ENCODE results near the gene PRDM7. TPM values are rescaled to one million over a fixed set of nuclear protein-coding genes. Genes with fewer than 3 reads are reported as not detected.

PRDM7 gene
- total and polyA plus RNA-seq, 2 donors (not counting 1 experiment from before 2014, with no cell fraction given): not detected

DNA sequence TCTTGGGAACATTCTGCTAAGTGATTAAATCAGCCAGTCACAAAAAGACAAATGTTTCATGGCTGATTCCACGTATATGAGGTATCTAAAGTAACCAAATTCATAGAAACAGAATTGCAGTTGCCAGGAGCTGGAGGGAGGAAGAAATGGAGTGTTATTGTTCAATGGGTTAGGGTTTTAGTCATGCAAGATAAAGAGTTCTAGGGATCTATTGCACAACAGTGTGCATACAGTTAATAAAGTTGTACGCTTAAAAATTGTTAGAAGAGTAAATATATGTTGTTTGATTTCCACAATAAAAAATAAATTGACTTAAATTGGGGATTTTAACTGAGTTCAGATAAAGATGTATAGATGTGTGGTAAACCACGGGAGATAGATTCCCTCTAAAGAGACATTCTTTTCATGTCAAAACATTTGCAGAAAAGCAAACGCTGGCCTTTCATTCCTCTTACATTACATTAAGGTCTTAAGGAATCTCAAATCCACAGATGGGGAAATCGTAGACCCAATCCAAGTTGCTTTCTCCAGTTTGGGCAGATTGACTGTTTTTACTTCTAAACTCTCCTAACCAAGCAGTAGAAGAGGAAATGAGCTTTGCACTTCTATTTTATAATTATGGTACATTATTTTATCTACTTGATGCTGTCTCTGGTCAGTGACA is 4.6 kb downstream of the PRDM7 start:
- ATAC-seq (ENCODE audit: low read depth) (no peak), DNase-seq (no peak)
- CTCF ChIA-PET: no interaction called here
- intact Hi-C loops (cut with micrococcal nuclease): no loop called here
- POLR2A ChIA-PET: no interaction called here
- Mint-ChIP-seq H3K27me3 (peaks cover 38% of the 10 kb centered on the region), H3K4me3 (no peak overlapping the region), H3K27ac (no peak overlapping the region), H3K4me1 (peaks cover 13% of the 10 kb centered on the region), H3K9me3 (ENCODE audit: insufficient read depth) (no peaks in the 10 kb centered on the region)
- H3K9ac ChIP-seq (ENCODE audit: low read length): no peak overlapping the region
- 78% methylated on average over 2 of the region's 5 CpGs for WGBS (ENCODE audit: insufficient coverage)
- H3K4me3 ChIP-seq (ENCODE audit: control extremely low read depth in 1 of 5, extremely low read depth in 1 of 5, insufficient read depth in 1 of 5, low read depth in 2 of 5, low read length in 4 of 5): no peak overlapping the region
- H3K4me2 ChIP-seq (replicated peaks; ENCODE audit: low read depth, low read length, poor library complexity, severe bottlenecking): no peak overlapping the region
- H3K9me3 ChIP-seq (ENCODE audit: control extremely low read depth in 1 of 3, control insufficient read depth in 2 of 3, insufficient read depth in 1 of 3, low read length in 2 of 3): no peaks in the 10 kb centered on the region
- H3K27ac ChIP-seq (ENCODE audit: low read length in 2 of 2): no peak overlapping the region
- no peak for TF ChIP-seq EZH2 (IDR thresholded peaks at IDR 0.05; ENCODE audit: borderline replicate concordance, insufficient read depth, low read depth, low read length, poor library complexity, severe bottlenecking)
- TF ChIP-seq CTCF (IDR thresholded peaks at IDR 0.05): no peak
- H3K27me3 ChIP-seq (replicated peaks in 1 of 4; ENCODE audit: control extremely low read depth in 1 of 4, control insufficient read depth in 3 of 4, insufficient read depth in 4 of 4, low read length in 3 of 4): peaks cover 0 to 12% (median 0%) of the 10 kb centered on the region in 4 experiments
- H2AFZ ChIP-seq (ENCODE audit: insufficient read depth, low read depth, low read length, poor library complexity, severe bottlenecking): no peak overlapping the region
- no peaks in the 10 kb centered on the region for H3K36me3 ChIP-seq (replicated peaks in 1 of 2; ENCODE audit: control extremely low read depth in 1 of 2, control insufficient read depth in 1 of 2, extremely low read depth in 1 of 2, insufficient read depth in 2 of 2, low read length in 1 of 2)
- no peaks in the 10 kb centered on the region for H4K20me1 ChIP-seq (ENCODE audit: control insufficient read depth, insufficient read depth, low read length, poor library complexity, severe bottlenecking)
- no peaks in the 10 kb centered on the region for H3K79me2 ChIP-seq (ENCODE audit: control insufficient read depth, insufficient read depth, low read length)
- H3K4me1 ChIP-seq (ENCODE audit: control insufficient read depth in 2 of 2, insufficient read depth in 2 of 2, low read length in 2 of 2): peaks cover 6 to 10% of the 10 kb centered on the region in 2 donors

GRCh38 chr16:90070440-90070839 is 6.7 kb downstream of the PRDM7 start:
- Mint-ChIP-seq H3K27ac (no peak overlapping the region), H3K4me1 (peaks cover 3% of the 10 kb centered on the region), H3K9me3 (ENCODE audit: insufficient read depth) (no peaks in the 10 kb centered on the region), H3K27me3 (peaks cover 24% of the 10 kb centered on the region), H3K4me3 (no peak overlapping the region)
- TF ChIP-seq CTCF (IDR thresholded peaks at IDR 0.05) (no peak), EZH2 (IDR thresholded peaks at IDR 0.05; ENCODE audit: borderline replicate concordance, insufficient read depth, low read depth, low read length, poor library complexity, severe bottlenecking) (no peak)
- Histone ChIP-seq H3K36me3 (replicated peaks in 1 of 2; ENCODE audit: control extremely low read depth in 1 of 2, control insufficient read depth in 1 of 2, extremely low read depth in 1 of 2, insufficient read depth in 2 of 2, low read length in 1 of 2) (no peaks in the 10 kb centered on the region), H2AFZ (ENCODE audit: insufficient read depth, low read depth, low read length, poor library complexity, severe bottlenecking) (no peak overlapping the region), H3K79me2 (ENCODE audit: control insufficient read depth, insufficient read depth, low read length) (no peaks in the 10 kb centered on the region), H3K9ac (ENCODE audit: low read length) (no peak overlapping the region), H3K4me2 (replicated peaks; ENCODE audit: low read depth, low read length, poor library complexity, severe bottlenecking) (no peak overlapping the region), H4K20me1 (ENCODE audit: control insufficient read depth, insufficient read depth, low read length, poor library complexity, severe bottlenecking) (no peaks in the 10 kb centered on the region), H3K4me1 (ENCODE audit: control insufficient read depth in 2 of 2, insufficient read depth in 2 of 2, low read length in 2 of 2) (no peaks in the 10 kb centered on the region), H3K9me3 (ENCODE audit: control extremely low read depth in 1 of 3, control insufficient read depth in 2 of 3, insufficient read depth in 1 of 3, low read length in 2 of 3) (no peaks in the 10 kb centered on the region), H3K27ac (ENCODE audit: low read length in 2 of 2) (no peak overlapping the region), H3K27me3 (replicated peaks in 1 of 4; ENCODE audit: control extremely low read depth in 1 of 4, control insufficient read depth in 3 of 4, insufficient read depth in 4 of 4, low read length in 3 of 4) (peaks cover 0 to 8% (median 0%) of the 10 kb centered on the region in 4 experiments), H3K4me3 (ENCODE audit: control extremely low read depth in 1 of 5, extremely low read depth in 1 of 5, insufficient read depth in 1 of 5, low read depth in 2 of 5, low read length in 4 of 5) (no peak overlapping the region)
- CTCF ChIA-PET: interaction anchor here (2.3 kb wide), 1 partner anchor 12 kb away, joined by 6 read pairs; no protein-coding TSS in a partner anchor
- ATAC-seq (ENCODE audit: low read depth) (no peak), DNase-seq (no peak)
- no CpG with 5 or more reads among the region's 2 CpGs for WGBS (ENCODE audit: insufficient coverage)
- intact Hi-C loops (cut with micrococcal nuclease): no loop called here
- POLR2A ChIA-PET: interaction anchor here (0.6 kb wide), 1 partner anchor 270 kb away, joined by 7 read pairs; no protein-coding TSS in a partner anchor

Measured in B cell (primary cell).